Activated CD4-positive, alpha-beta memory T cell treated with anti-CD3 and anti-CD28 coated beads for 36 hours (primary cell): ENCODE results near the gene UBN1. TPM values are rescaled to one million over a fixed set of nuclear protein-coding genes. Genes with fewer than 3 reads are reported as not detected.
A peak's percentile ranks its signal among the peaks of the same experiment; 100 is the strongest.

Source experiments
- CTCF ChIA-PET: fragments of 350-600 bp; sonication (Branson Sonifier 250); formaldehyde crosslinking; loops from one replicate; lab custom pipeline; 2021; ENCODE audit warnings: antibody characterized with exemption, inconsistent platforms; lab: Charles Lee
- POLR2A ChIA-PET: fragments of 350-600 bp; sonication (Branson Sonifier 250); formaldehyde crosslinking; loops from one replicate; lab custom pipeline; 2021; ENCODE audit warnings: antibody characterized with exemption; lab: Charles Lee
- DNase-seq: peaks from one replicate; pipeline ENCODE4 v3.0.0-alpha.2; 2020
- H3K27ac Mint-ChIP-seq: one replicate; pipeline ENCODE4 v1.8.0; 2021; ENCODE audit warnings: mixed read lengths
- H3K27me3 Mint-ChIP-seq: one replicate; pipeline ENCODE4 v1.8.0; 2021; ENCODE audit warnings: mixed read lengths
- H3K36me3 Mint-ChIP-seq: one replicate; pipeline ENCODE4 v1.8.0; 2021; ENCODE audit warnings: mixed read lengths
- H3K4me1 Mint-ChIP-seq: one replicate; pipeline ENCODE4 v1.8.0; 2021; ENCODE audit warnings: low read depth, mixed read lengths
- H3K4me3 Mint-ChIP-seq: one replicate; pipeline ENCODE4 v1.8.0; 2021; ENCODE audit warnings: mild to moderate bottlenecking, mixed read lengths
- H3K9me3 Mint-ChIP-seq: one replicate; pipeline ENCODE4 v1.8.0; 2021; ENCODE audit warnings: mixed read lengths
- intact Hi-C: fragments of 100-400 bp; cut with micrococcal nuclease; formaldehyde crosslinking; loops from one replicate; pipeline ENCODE4 v1.15.1; 2023
- total RNA-seq, 2 experiments: library from RNA; stranded (reverse); gene quantifications; one replicate each; pipeline ENCODE4 v1.2.3, GENCODE V29; 2021

UBN1 gene, protein sequence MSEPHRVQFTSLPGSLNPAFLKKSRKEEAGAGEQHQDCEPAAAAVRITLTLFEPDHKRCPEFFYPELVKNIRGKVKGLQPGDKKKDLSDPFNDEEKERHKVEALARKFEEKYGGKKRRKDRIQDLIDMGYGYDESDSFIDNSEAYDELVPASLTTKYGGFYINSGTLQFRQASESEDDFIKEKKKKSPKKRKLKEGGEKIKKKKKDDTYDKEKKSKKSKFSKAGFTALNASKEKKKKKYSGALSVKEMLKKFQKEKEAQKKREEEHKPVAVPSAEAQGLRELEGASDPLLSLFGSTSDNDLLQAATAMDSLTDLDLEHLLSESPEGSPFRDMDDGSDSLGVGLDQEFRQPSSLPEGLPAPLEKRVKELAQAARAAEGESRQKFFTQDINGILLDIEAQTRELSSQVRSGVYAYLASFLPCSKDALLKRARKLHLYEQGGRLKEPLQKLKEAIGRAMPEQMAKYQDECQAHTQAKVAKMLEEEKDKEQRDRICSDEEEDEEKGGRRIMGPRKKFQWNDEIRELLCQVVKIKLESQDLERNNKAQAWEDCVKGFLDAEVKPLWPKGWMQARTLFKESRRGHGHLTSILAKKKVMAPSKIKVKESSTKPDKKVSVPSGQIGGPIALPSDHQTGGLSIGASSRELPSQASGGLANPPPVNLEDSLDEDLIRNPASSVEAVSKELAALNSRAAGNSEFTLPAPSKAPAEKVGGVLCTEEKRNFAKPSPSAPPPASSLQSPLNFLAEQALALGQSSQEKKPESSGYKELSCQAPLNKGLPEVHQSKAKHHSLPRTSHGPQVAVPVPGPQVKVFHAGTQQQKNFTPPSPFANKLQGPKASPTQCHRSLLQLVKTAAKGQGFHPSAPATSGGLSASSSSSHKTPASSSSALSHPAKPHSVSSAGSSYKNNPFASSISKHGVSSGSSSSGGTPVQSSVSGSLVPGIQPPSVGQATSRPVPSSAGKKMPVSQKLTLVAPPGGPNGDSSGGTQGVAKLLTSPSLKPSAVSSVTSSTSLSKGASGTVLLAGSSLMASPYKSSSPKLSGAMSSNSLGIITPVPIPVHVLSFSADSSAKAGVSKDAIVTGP (N-terminal part only)
- 10 to 100 TPM; 24.4 TPM for total RNA-seq

DNA sequence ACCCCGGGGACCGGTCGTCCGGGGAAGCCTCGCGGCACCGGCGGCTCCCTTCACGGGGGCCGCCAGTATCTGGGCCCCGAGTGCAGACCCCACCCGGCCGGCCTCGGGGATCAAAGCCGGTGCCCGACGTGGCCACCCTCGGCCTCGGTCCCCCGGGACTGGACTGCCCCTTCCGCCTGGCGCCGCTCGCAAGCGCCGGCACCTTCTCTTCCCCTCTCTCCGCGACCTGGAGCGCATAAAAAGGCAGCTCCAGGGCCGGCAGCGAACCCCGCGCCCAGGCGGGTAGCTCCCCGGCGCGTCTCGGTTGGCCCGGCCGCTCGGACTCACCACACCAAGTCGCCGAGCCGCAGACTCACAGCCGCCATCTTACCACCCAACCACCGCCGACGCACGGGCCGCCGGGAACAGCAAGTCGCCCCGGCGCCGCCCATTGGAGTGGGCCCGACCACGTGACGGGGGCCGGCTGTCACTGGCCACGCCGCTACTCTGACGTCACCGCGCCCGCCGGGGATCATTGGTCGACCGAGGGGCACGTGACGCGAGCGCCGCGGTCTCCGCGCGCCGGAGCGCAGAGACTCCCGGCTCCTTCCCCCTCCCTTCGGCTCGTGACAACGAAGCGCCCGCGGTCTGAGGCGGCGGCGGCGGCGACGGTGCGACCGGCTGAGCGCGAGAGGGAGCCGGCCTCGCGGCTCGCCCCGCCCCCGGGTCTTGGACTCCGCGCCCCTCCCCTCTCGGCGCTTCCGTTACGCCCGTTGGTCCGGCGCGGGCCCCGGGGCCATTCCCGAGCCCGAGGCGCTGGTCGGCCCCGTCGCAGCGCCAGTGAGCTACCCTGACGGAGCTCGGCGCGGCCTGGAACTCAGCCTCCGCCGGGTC, at the start of gene UBN1, which contains the start of gene GLYR1:
Gene UBN1 (plus strand): TSS at position 581 of the 873 bp plus-strand sequence. CDS start 5,437 bp downstream, outside the sequence.
Gene GLYR1 (minus strand): TSS at position 388 of the 873 bp plus-strand sequence. CDS start 23 bp downstream, at position 365.
- intact Hi-C loops = loop anchor here (1.0 to 5.0 kb wide), 3 partner anchors 45 to 250 kb away; partner anchors contain the start of genes EEF2KMT and ROGDI
- H3K4me3 Mint-ChIP-seq = peak within 1 kb of the TSS; percentile 90
- no peaks in the 10 kb centered on the region for H3K27me3 Mint-ChIP-seq
- DNase-seq = peak; percentile 100
- peaks cover 52% of the 10 kb centered on the region for H3K4me1 Mint-ChIP-seq
- H3K9me3 Mint-ChIP-seq = no peaks in the 10 kb centered on the region
- peak within 1 kb of the TSS; percentile 79 for H3K27ac Mint-ChIP-seq
- H3K36me3 Mint-ChIP-seq = peaks cover 20% of the 10 kb centered on the region
- CTCF ChIA-PET = no interaction called here
- POLR2A ChIA-PET = interaction anchor here (0.7 kb wide), 1 partner anchor 113 kb away, joined by 3 read pairs; the partner anchor contains the start of gene DNAAF8

GRCh38 chr16:4797805-4798252, 49.5 kb upstream of the UBN1 start:
- H3K27me3 Mint-ChIP-seq = no peaks in the 10 kb centered on the region
- intact Hi-C loops = no loop called here
- POLR2A ChIA-PET = no interaction called here

GRCh38 chr16:4798456-4798855, 48.8 kb upstream of the UBN1 start:
- POLR2A ChIA-PET = no interaction called here
- Mint-ChIP-seq H3K27me3 (no peaks in the 10 kb centered on the region), H3K4me3 (no peak overlapping the region), H3K9me3 (no peaks in the 10 kb centered on the region), H3K27ac (no peak overlapping the region), H3K4me1 (peaks cover 4% of the 10 kb centered on the region), H3K36me3 (no peaks in the 10 kb centered on the region)
- intact Hi-C loops = no loop called here
- CTCF ChIA-PET = no interaction called here
- DNase-seq = no peak

More at GRCh38 chr16:4797805-4798252, 49.5 kb upstream of the UBN1 start:
- CTCF ChIA-PET = no interaction called here
- H3K27ac Mint-ChIP-seq = no peak overlapping the region
- no peaks in the 10 kb centered on the region for H3K4me1 Mint-ChIP-seq
- no peaks in the 10 kb centered on the region for H3K36me3 Mint-ChIP-seq
- DNase-seq = no peak
- H3K4me3 Mint-ChIP-seq = no peak overlapping the region
- H3K9me3 Mint-ChIP-seq = no peaks in the 10 kb centered on the region

GRCh38 chr16:4799171-4799855, 48.0 kb upstream of the UBN1 start:
- no peaks in the 10 kb centered on the region for H3K27me3 Mint-ChIP-seq
- DNase-seq = no peak
- intact Hi-C loops = no loop called here
- H3K4me3 Mint-ChIP-seq = no peak overlapping the region
- CTCF ChIA-PET = no interaction called here
- H3K36me3 Mint-ChIP-seq = peaks cover 4% of the 10 kb centered on the region
- no peaks in the 10 kb centered on the region for H3K9me3 Mint-ChIP-seq
- POLR2A ChIA-PET = interaction anchor here (0.6 kb wide), 1 partner anchor 96 kb away, joined by 3 read pairs; no protein-coding TSS in a partner anchor
- H3K4me1 Mint-ChIP-seq = peaks cover 9% of the 10 kb centered on the region
- no peak overlapping the region for H3K27ac Mint-ChIP-seq

GRCh38 chr16:4800290-4801041, 46.8 kb upstream of the UBN1 start:
- ChIA-PET POLR2A (no interaction called here), CTCF (no interaction called here)
- peaks cover 6% of the 10 kb centered on the region for H3K36me3 Mint-ChIP-seq
- H3K4me3 Mint-ChIP-seq = no peak overlapping the region
- DNase-seq = no peak
- intact Hi-C loops = no loop called here
- H3K4me1 Mint-ChIP-seq = peaks cover 9% of the 10 kb centered on the region
- H3K9me3 Mint-ChIP-seq = no peaks in the 10 kb centered on the region
- H3K27me3 Mint-ChIP-seq = no peaks in the 10 kb centered on the region
- no peak overlapping the region for H3K27ac Mint-ChIP-seq

DNA sequence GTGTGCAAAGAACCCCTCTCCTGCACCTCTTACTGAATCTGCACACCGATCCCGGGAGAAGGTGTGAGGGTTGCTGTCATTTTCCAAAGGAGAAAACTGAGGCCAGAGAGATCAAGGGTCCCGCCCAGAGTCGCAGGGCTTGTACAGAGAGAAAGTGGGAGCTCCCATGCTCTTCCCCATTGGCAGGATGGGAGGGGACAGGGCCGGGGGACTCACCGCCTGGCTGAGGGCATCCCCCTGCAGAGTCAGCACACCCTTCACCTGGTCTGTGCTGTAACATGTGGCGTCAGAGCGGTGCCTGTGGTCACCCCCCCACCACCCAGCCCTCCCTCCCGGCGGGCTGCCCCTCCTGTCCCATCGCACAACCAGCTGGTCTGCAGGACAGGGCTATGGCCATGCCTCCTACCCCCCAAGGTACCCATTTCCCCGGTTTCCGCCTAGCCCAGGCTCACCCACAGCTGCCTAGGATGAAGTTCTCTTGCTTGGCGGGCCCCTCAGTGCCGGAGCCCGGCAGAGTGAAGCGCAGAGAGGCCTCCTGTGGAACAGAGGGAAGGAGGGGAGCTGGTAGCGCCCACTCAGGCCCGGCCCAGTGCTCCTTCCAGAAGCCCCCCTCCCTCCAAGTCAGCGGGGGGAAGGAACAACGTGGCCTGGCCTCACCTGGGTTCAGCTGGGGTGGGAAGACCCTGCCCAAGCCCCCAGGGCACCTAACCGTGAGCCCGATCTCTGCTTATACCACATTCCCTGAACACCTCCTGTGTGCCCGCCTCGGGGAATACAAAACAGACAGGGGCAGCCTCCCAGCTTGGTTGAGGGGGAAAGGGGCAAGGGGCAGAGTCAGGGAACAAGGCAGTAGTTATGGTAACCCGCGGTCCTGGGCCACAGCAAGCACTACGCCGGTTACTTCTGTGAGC, 46.0 kb upstream of the UBN1 start:
- POLR2A ChIA-PET = no interaction called here
- no peak for DNase-seq
- intact Hi-C loops = no loop called here
- Mint-ChIP-seq H3K27me3 (no peaks in the 10 kb centered on the region), H3K4me3 (peak overlapping the region; percentile 75), H3K9me3 (no peaks in the 10 kb centered on the region), H3K27ac (no peak overlapping the region), H3K36me3 (peaks cover 6% of the 10 kb centered on the region), H3K4me1 (peaks cover 9% of the 10 kb centered on the region)
- CTCF ChIA-PET = interaction anchor here (0.6 to 1.9 kb wide), 2 partner anchors 12 to 67 kb away, joined by 3 to 4 read pairs; partner anchors contain the start of genes ANKS3 and DNAAF8

- Mint-ChIP-seq H3K27ac (peak within 1 kb of the TSS; percentile 38), H3K4me3 (peak within 1 kb of the TSS; percentile 75), H3K36me3 (peaks cover 6% of the 10 kb centered on the region), H3K9me3 (no peaks in the 10 kb centered on the region), H3K27me3 (no peaks in the 10 kb centered on the region), H3K4me1 (peaks cover 9% of the 10 kb centered on the region)
- CTCF ChIA-PET = interaction anchor here (0.6 to 1.9 kb wide), 4 partner anchors 10 to 68 kb away, joined by 3 to 4 read pairs (median 4); partner anchors contain the start of genes ANKS3 and DNAAF8
- DNase-seq = peak; percentile 83
- POLR2A ChIA-PET = interaction anchor here (1.5 kb wide), 2 partner anchors 33 to 68 kb away, joined by 3 to 5 read pairs; partner anchors contain the start of genes ANKS3 and DNAAF8
- intact Hi-C loops = loop anchor here (1.0 to 2.0 kb wide), 4 partner anchors 34 to 109 kb away; partner anchors contain the start of genes ANKS3, DNAAF8, GLYR1 and NUDT16L1
Observed at GRCh38 chr16:4801962-4802658, 45.2 kb upstream of the UBN1 start, which contains the start of gene ROGDI. Gene ROGDI (minus strand): TSS chr16:4802633. CDS start chr16:4802571, 62 bp downstream.

DNA sequence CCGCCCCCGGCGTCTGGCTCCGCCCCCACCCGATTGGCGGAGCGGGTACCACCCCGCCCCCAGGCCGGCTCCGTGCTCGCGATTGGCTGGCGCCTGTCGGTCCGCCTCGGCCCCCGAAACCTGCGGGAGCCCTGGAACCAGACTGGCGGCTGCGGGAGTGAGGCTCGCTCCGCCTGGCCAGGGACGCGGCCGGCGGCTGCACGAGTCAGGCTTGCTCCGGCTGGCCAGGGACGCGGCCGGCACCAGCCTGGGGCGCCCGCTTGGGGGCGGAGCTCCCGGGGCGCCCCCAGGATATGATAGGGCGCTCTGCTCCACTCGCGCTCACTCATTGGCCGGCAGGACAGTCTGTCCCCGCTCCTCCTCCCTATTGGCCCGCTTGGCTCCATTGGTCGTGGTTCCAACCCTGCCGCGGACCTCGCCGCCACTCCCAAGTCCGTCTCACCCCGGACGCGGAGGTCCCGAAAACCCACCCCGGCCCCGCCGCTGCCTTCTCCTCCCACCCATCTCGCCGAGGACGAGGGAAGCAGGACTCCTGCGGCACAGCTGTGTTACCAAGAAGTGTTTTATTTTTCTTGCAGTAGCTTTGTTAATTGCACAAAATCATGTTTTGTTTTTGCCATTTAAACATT, 44.5 kb upstream of the UBN1 start:
- peak; percentile 90 for DNase-seq
- H3K4me1 Mint-ChIP-seq = peaks cover 9% of the 10 kb centered on the region
- H3K27me3 Mint-ChIP-seq = no peaks in the 10 kb centered on the region
- H3K36me3 Mint-ChIP-seq = peaks cover 12% of the 10 kb centered on the region
- peak overlapping the region; percentile 75 for H3K4me3 Mint-ChIP-seq
- H3K9me3 Mint-ChIP-seq = no peaks in the 10 kb centered on the region
- H3K27ac Mint-ChIP-seq = no peak overlapping the region
- CTCF ChIA-PET = interaction anchor here (0.6 to 1.9 kb wide), 5 partner anchors 9 to 296 kb away, joined by 3 to 4 read pairs (median 3); partner anchors contain the start of genes ANKS3 and DNAAF8
- POLR2A ChIA-PET = interaction anchor here (1.5 kb wide), 2 partner anchors 34 to 68 kb away, joined by 3 to 5 read pairs; partner anchors contain the start of genes ANKS3 and DNAAF8
- intact Hi-C loops = loop anchor here (1.0 to 2.0 kb wide), 5 partner anchors 34 to 156 kb away; partner anchors contain the start of genes ANKS3, DNAAF8, GLYR1 and NUDT16L1
